GM23338 (cell line): ENCODE results near the gene SPPL2A. TPM values are rescaled to one million over a fixed set of nuclear protein-coding genes. Genes with fewer than 3 reads are reported as not detected.

ENCODE experiments used
- ATAC-seq: fragments of 200-7000 bp; cut with Tn5 transposase; 3 replicates; pipeline ENCODE4 v1.9.1; 2020
- DNase-seq: peaks from one replicate; pipeline ENCODE4 v3.0.0-alpha.2; 2015; ENCODE audit warnings: low spot score
- H2AFZ ChIP-seq: fragments of 200-600 bp; sonication (generic); 2 replicates; pipeline ENCODE4 v1.8.0; 2016; ENCODE audit warnings: antibody characterized with exemption, mild to moderate bottlenecking, moderate library complexity
- H3F3A ChIP-seq: fragments of 200-600 bp; sonication (generic); replicated peaks from 2 replicates; pipeline ENCODE4 v1.8.0; 2017; ENCODE audit warnings: antibody characterized with exemption, mixed run types, low read depth
- H3K27ac ChIP-seq: fragments of 200-600 bp; sonication (generic); 2 replicates; pipeline ENCODE4 v1.6.1; 2016; ENCODE audit warnings: low read depth
- H3K27me3 ChIP-seq: fragments of 200-600 bp; sonication (generic); 2 replicates; pipeline ENCODE4 v1.8.0; 2016; ENCODE audit warnings: mild to moderate bottlenecking, mixed run types, moderate library complexity; ENCODE audit not compliant: insufficient read depth
- H3K36me3 ChIP-seq: fragments of 200-600 bp; sonication (generic); 2 replicates; pipeline ENCODE4 v1.8.0; 2016; ENCODE audit warnings: mild to moderate bottlenecking; ENCODE audit not compliant: insufficient read depth
- H3K4me1 ChIP-seq: fragments of 200-600 bp; sonication (generic); 2 replicates; pipeline ENCODE4 v1.8.0; 2016; ENCODE audit warnings: mild to moderate bottlenecking, moderate library complexity; ENCODE audit not compliant: insufficient read depth
- H3K4me2 ChIP-seq: fragments of 200-600 bp; sonication (generic); 2 replicates; pipeline ENCODE4 v1.7.1; 2017; ENCODE audit warnings: mixed run types
- H3K4me3 ChIP-seq: fragments of 200-600 bp; sonication (generic); 2 replicates; pipeline ENCODE4 v1.6.1; 2016; ENCODE audit warnings: mixed run types
- H3K79me2 ChIP-seq: fragments of 200-600 bp; sonication (generic); replicated peaks from 2 replicates; pipeline ENCODE4 v1.8.0; 2017; ENCODE audit warnings: mild to moderate bottlenecking; ENCODE audit not compliant: insufficient read depth
- H3K9me2 ChIP-seq: fragments of 200-600 bp; sonication (generic); 2 replicates; pipeline ENCODE4 v1.8.0; 2017; ENCODE audit not compliant: insufficient read depth
- H4K20me1 ChIP-seq: fragments of 200-600 bp; sonication (generic); replicated peaks from 2 replicates; pipeline ENCODE4 v1.8.0; 2017; ENCODE audit warnings: mild to moderate bottlenecking; ENCODE audit not compliant: insufficient read depth
- H3K27ac Mint-ChIP-seq: 2 replicates; pipeline ENCODE4 v1.8.0; 2020; ENCODE audit warnings: inconsistent platforms, mild to moderate bottlenecking, moderate library complexity, mixed read lengths
- H3K27me3 Mint-ChIP-seq: 3 replicates; pipeline ENCODE4 v1.8.0; 2022; ENCODE audit warnings: low read depth, mild to moderate bottlenecking, moderate library complexity, mixed read lengths, inconsistent platforms; ENCODE audit not compliant: insufficient read depth, poor library complexity
- H3K36me3 Mint-ChIP-seq: 3 replicates; pipeline ENCODE4 v1.8.0; 2021; ENCODE audit warnings: low read depth, mild to moderate bottlenecking, inconsistent platforms, moderate library complexity, mixed read lengths
- H3K4me1 Mint-ChIP-seq: 3 replicates; pipeline ENCODE4 v1.8.0; 2020; ENCODE audit warnings: mild to moderate bottlenecking, inconsistent platforms, mixed read lengths
- H3K4me3 Mint-ChIP-seq: 3 replicates; pipeline ENCODE4 v1.8.0; 2021; ENCODE audit warnings: moderate library complexity, mild to moderate bottlenecking, inconsistent platforms, mixed read lengths
- H3K9me3 Mint-ChIP-seq: 3 replicates; pipeline ENCODE4 v1.8.0; 2020; ENCODE audit warnings: moderate library complexity, mild to moderate bottlenecking, inconsistent platforms, mixed read lengths
- CREB1 ChIP-seq: fragments of 250-450 bp; sonication (Bioruptor Pico); IDR thresholded peaks from 2 replicates; pipeline ENCODE4 v1.5.0; 2020; ENCODE audit warnings: low read depth, mild to moderate bottlenecking, moderate library complexity
- EZH2 ChIP-seq: fragments of 200-600 bp; sonication (generic); IDR thresholded peaks from one replicate; pipeline ENCODE4 v1.8.0; 2017; ENCODE audit warnings: antibody characterized with exemption, mild to moderate bottlenecking, low read depth; ENCODE audit not compliant: unreplicated experiment
- EZH2phosphoT487 ChIP-seq: fragments of 200-600 bp; sonication (generic); IDR thresholded peaks from one replicate; pipeline ENCODE4 v1.8.1; 2018; ENCODE audit warnings: antibody characterized with exemption; ENCODE audit not compliant: unreplicated experiment
- JUNB ChIP-seq: IDR thresholded peaks from one replicate; pipeline ENCODE4 v1.6.1; 2016; ENCODE audit warnings: antibody characterized with exemption; ENCODE audit not compliant: unreplicated experiment
- NANOG ChIP-seq: IDR thresholded peaks from 2 replicates; pipeline ENCODE4 v1.6.1; 2016; ENCODE audit warnings: antibody characterized with exemption, borderline replicate concordance
- POLR2AphosphoS5 ChIP-seq: IDR thresholded peaks from 2 replicates; pipeline ENCODE4 v1.6.1; 2016; ENCODE audit warnings: antibody characterized with exemption, low read depth
- STAT1 ChIP-seq: IDR thresholded peaks from one replicate; pipeline ENCODE4 v1.6.1; 2016; ENCODE audit warnings: antibody characterized with exemption; ENCODE audit not compliant: unreplicated experiment
- ZNF114 ChIP-seq: fragments of 250-450 bp; sonication (Bioruptor Pico); IDR thresholded peaks from 2 replicates; pipeline ENCODE4 v1.5.0; 2020; ENCODE audit warnings: mild to moderate bottlenecking, moderate library complexity
- ZNF331 ChIP-seq: fragments of 250-450 bp; sonication (Bioruptor Pico); IDR thresholded peaks from 2 replicates; pipeline ENCODE4 v1.5.0; 2020; ENCODE audit warnings: low read depth, mild to moderate bottlenecking, moderate library complexity
- polyA plus RNA-seq: library from polyadenylated mRNA; unstranded; fragments of >200 nt; fragmentation: Nextera tagmentation; extraction: Ambion mirVana; gene quantifications from 2 replicates; pipeline ENCODE4 v1.2.1, GENCODE V29; 2016
- total RNA-seq: library from RNA; depleted of rRNA; stranded (reverse); fragments of >200 nt; shearing (Covaris generic); gene quantifications from 2 replicates; pipeline ENCODE4 v1.2.3, GENCODE V29; 2014
- TF ChIP-seq, protein P1 (sequence below): IDR thresholded peaks from 2 replicates; pipeline ENCODE4 v1.6.1; 2016; ENCODE audit warnings: antibody characterized with exemption
- TF ChIP-seq, protein P2 (sequence below): fragments of 250-450 bp; sonication (Bioruptor Pico); IDR thresholded peaks from 2 replicates; pipeline ENCODE4 v1.5.0; 2020; ENCODE audit warnings: mild to moderate bottlenecking, moderate library complexity
- TF ChIP-seq, protein P3 (sequence below), 2 experiments: fragments of 200-600 bp in 1 of 2; sonication (generic) in 1 of 2; conservative IDR thresholded peaks; 2 replicates each; pipeline versions ENCODE4 v1.5.1 to v1.6.1; 2016 to 2017; ENCODE audit warnings: antibody characterized with exemption in 2 of 2, low read depth in 2 of 2, mild to moderate bottlenecking in 2 of 2, moderate library complexity in 1 of 2
- TF ChIP-seq, protein P4 (sequence below): IDR thresholded peaks from one replicate; pipeline ENCODE4 v1.6.1; 2018; ENCODE audit warnings: antibody characterized with exemption; ENCODE audit not compliant: unreplicated experiment

SPPL2A gene
- total and polyA plus RNA-seq, 2 experiments from 2014 or later: 10.9 to 24.1 TPM

DNA sequence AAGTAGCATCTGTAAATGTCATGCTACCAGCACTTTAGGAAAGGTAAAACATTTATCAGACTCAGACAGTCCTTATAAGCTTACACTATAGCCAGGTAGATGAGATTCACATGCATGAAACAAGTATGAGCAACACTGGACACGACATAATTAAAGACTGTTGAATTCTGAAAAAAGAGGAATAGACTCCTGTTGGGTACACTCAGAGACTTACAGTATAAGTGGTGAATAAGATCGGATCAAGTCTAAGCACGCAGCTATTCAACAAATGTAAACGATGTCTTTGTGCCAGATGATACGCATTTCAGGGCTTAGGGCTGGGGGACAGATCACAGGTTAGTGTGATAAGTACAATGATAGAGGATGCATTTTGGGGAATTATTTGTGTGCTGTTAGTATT, 43.2 kb upstream of the SPPL2A start:
- H3K4me2 ChIP-seq: no peak overlapping the region
- H3K9me2 ChIP-seq: no peaks in the 10 kb centered on the region
- H3K4me3 ChIP-seq: no peak overlapping the region
- no peaks in the 10 kb centered on the region for H3K27me3 ChIP-seq
- no peak overlapping the region for H3K27ac ChIP-seq
- H3F3A ChIP-seq: no peaks in the 10 kb centered on the region
- Mint-ChIP-seq H3K9me3 (peaks cover 9% of the 10 kb centered on the region; the same call in 2 of the 3 replicates), H3K27ac (no peak overlapping the region), H3K4me1 (peaks cover 3% of the 10 kb centered on the region; the same call in 1 of the 3 replicates), H3K36me3 (no peaks in the 10 kb centered on the region; the same call in 2 of the 3 replicates), H3K4me3 (no peak overlapping the region), H3K27me3 (no peaks in the 10 kb centered on the region)
- no peaks in the 10 kb centered on the region for H3K79me2 ChIP-seq
- H3K4me1 ChIP-seq: no peaks in the 10 kb centered on the region
- no peaks in the 10 kb centered on the region for H4K20me1 ChIP-seq
- no peaks in the 10 kb centered on the region for H3K36me3 ChIP-seq
- H2AFZ ChIP-seq: no peak overlapping the region
- no peak for DNase-seq
- ATAC-seq: no peak
- TF ChIP-seq, protein P1, sequence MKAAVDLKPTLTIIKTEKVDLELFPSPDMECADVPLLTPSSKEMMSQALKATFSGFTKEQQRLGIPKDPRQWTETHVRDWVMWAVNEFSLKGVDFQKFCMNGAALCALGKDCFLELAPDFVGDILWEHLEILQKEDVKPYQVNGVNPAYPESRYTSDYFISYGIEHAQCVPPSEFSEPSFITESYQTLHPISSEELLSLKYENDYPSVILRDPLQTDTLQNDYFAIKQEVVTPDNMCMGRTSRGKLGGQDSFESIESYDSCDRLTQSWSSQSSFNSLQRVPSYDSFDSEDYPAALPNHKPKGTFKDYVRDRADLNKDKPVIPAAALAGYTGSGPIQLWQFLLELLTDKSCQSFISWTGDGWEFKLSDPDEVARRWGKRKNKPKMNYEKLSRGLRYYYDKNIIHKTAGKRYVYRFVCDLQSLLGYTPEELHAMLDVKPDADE: no peak
- TF ChIP-seq, protein P2, sequence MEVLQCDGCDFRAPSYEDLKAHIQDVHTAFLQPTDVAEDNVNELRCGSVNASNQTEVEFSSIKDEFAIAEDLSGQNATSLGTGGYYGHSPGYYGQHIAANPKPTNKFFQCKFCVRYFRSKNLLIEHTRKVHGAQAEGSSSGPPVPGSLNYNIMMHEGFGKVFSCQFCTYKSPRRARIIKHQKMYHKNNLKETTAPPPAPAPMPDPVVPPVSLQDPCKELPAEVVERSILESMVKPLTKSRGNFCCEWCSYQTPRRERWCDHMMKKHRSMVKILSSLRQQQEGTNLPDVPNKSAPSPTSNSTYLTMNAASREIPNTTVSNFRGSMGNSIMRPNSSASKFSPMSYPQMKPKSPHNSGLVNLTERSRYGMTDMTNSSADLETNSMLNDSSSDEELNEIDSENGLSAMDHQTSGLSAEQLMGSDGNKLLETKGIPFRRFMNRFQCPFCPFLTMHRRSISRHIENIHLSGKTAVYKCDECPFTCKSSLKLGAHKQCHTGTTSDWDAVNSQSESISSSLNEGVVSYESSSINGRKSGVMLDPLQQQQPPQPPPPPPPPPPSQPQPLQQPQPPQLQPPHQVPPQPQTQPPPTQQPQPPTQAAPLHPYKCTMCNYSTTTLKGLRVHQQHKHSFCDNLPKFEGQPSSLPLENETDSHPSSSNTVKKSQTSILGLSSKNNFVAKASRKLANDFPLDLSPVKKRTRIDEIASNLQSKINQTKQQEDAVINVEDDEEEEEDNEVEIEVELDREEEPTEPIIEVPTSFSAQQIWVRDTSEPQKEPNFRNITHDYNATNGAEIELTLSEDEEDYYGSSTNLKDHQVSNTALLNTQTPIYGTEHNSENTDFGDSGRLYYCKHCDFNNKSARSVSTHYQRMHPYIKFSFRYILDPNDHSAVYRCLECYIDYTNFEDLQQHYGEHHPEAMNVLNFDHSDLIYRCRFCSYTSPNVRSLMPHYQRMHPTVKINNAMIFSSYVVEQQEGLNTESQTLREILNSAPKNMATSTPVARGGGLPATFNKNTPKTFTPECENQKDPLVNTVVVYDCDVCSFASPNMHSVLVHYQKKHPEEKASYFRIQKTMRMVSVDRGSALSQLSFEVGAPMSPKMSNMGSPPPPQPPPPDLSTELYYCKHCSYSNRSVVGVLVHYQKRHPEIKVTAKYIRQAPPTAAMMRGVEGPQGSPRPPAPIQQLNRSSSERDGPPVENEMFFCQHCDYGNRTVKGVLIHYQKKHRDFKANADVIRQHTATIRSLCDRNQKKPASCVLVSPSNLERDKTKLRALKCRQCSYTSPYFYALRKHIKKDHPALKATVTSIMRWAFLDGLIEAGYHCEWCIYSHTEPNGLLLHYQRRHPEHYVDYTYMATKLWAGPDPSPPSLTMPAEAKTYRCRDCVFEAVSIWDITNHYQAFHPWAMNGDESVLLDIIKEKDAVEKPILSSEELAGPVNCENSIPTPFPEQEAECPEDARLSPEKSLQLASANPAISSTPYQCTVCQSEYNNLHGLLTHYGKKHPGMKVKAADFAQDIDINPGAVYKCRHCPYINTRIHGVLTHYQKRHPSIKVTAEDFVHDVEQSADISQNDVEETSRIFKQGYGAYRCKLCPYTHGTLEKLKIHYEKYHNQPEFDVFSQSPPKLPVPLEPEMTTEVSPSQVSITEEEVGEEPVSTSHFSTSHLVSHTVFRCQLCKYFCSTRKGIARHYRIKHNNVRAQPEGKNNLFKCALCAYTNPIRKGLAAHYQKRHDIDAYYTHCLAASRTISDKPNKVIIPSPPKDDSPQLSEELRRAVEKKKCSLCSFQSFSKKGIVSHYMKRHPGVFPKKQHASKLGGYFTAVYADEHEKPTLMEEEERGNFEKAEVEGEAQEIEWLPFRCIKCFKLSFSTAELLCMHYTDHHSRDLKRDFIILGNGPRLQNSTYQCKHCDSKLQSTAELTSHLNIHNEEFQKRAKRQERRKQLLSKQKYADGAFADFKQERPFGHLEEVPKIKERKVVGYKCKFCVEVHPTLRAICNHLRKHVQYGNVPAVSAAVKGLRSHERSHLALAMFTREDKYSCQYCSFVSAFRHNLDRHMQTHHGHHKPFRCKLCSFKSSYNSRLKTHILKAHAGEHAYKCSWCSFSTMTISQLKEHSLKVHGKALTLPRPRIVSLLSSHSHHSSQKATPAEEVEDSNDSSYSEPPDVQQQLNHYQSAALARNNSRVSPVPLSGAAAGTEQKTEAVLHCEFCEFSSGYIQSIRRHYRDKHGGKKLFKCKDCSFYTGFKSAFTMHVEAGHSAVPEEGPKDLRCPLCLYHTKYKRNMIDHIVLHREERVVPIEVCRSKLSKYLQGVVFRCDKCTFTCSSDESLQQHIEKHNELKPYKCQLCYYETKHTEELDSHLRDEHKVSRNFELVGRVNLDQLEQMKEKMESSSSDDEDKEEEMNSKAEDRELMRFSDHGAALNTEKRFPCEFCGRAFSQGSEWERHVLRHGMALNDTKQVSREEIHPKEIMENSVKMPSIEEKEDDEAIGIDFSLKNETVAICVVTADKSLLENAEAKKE (CRISPR knock-in tag): no peak
- no peak for TF ChIP-seq EZH2phosphoT487
- TF ChIP-seq CREB1 (CRISPR knock-in tag): no peak
- TF ChIP-seq POLR2AphosphoS5: no peak
- no peak for TF ChIP-seq ZNF114 (CRISPR knock-in tag)
- TF ChIP-seq JUNB: no peak
- TF ChIP-seq NANOG: no peak
- no peak for TF ChIP-seq ZNF331
- TF ChIP-seq, protein P3, sequence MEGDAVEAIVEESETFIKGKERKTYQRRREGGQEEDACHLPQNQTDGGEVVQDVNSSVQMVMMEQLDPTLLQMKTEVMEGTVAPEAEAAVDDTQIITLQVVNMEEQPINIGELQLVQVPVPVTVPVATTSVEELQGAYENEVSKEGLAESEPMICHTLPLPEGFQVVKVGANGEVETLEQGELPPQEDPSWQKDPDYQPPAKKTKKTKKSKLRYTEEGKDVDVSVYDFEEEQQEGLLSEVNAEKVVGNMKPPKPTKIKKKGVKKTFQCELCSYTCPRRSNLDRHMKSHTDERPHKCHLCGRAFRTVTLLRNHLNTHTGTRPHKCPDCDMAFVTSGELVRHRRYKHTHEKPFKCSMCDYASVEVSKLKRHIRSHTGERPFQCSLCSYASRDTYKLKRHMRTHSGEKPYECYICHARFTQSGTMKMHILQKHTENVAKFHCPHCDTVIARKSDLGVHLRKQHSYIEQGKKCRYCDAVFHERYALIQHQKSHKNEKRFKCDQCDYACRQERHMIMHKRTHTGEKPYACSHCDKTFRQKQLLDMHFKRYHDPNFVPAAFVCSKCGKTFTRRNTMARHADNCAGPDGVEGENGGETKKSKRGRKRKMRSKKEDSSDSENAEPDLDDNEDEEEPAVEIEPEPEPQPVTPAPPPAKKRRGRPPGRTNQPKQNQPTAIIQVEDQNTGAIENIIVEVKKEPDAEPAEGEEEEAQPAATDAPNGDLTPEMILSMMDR (conservative IDR thresholded peaks at IDR 0.05; ENCODE audit: low read depth in 2 of 2): no peak
- TF ChIP-seq EZH2: no peak
- no peak for TF ChIP-seq STAT1
- TF ChIP-seq, protein P4, sequence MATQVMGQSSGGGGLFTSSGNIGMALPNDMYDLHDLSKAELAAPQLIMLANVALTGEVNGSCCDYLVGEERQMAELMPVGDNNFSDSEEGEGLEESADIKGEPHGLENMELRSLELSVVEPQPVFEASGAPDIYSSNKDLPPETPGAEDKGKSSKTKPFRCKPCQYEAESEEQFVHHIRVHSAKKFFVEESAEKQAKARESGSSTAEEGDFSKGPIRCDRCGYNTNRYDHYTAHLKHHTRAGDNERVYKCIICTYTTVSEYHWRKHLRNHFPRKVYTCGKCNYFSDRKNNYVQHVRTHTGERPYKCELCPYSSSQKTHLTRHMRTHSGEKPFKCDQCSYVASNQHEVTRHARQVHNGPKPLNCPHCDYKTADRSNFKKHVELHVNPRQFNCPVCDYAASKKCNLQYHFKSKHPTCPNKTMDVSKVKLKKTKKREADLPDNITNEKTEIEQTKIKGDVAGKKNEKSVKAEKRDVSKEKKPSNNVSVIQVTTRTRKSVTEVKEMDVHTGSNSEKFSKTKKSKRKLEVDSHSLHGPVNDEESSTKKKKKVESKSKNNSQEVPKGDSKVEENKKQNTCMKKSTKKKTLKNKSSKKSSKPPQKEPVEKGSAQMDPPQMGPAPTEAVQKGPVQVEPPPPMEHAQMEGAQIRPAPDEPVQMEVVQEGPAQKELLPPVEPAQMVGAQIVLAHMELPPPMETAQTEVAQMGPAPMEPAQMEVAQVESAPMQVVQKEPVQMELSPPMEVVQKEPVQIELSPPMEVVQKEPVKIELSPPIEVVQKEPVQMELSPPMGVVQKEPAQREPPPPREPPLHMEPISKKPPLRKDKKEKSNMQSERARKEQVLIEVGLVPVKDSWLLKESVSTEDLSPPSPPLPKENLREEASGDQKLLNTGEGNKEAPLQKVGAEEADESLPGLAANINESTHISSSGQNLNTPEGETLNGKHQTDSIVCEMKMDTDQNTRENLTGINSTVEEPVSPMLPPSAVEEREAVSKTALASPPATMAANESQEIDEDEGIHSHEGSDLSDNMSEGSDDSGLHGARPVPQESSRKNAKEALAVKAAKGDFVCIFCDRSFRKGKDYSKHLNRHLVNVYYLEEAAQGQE: no peak
